ENCODE results near the gene NID2.

NID2 gene

DNA sequence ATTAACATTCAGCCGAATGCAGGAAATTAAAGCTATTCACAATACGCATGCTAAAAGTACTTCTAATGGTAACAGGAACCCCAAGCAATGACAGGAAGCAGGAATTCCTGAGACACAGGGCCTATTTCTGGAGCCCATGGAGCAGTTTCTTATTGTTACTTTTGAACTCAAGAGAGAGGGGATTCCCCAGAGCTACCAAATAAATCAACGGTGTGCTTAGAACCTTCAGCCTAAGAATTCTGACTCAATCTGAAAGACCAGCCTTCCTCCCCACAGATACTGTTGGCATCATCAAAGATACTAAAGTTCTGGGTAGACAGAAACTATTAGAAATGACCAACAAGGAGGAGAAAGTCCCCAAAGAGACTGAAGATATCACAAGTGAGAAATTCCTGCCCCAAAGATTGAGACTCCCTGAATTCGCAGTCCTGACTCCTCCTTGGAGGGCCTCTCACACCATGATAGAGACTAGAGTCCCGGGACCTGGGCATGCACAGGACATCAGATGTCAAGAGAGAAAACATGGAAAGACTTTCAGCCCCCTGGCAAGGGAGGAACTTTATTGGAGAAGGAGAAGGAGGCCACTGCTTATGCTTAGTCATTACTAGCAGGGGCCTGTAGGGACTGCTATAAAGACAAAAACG, 46.8 kb downstream of the NID2 start:
- TF ChIP-seq, protein P1, sequence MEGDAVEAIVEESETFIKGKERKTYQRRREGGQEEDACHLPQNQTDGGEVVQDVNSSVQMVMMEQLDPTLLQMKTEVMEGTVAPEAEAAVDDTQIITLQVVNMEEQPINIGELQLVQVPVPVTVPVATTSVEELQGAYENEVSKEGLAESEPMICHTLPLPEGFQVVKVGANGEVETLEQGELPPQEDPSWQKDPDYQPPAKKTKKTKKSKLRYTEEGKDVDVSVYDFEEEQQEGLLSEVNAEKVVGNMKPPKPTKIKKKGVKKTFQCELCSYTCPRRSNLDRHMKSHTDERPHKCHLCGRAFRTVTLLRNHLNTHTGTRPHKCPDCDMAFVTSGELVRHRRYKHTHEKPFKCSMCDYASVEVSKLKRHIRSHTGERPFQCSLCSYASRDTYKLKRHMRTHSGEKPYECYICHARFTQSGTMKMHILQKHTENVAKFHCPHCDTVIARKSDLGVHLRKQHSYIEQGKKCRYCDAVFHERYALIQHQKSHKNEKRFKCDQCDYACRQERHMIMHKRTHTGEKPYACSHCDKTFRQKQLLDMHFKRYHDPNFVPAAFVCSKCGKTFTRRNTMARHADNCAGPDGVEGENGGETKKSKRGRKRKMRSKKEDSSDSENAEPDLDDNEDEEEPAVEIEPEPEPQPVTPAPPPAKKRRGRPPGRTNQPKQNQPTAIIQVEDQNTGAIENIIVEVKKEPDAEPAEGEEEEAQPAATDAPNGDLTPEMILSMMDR (IDR thresholded peaks at IDR 0.05; ENCODE audit: low read depth, low read length, missing control alignments), result no peak
- H3K4me3 ChIP-seq (replicated peaks; ENCODE audit: low read depth, low read length), result no peak overlapping the region

DNA sequence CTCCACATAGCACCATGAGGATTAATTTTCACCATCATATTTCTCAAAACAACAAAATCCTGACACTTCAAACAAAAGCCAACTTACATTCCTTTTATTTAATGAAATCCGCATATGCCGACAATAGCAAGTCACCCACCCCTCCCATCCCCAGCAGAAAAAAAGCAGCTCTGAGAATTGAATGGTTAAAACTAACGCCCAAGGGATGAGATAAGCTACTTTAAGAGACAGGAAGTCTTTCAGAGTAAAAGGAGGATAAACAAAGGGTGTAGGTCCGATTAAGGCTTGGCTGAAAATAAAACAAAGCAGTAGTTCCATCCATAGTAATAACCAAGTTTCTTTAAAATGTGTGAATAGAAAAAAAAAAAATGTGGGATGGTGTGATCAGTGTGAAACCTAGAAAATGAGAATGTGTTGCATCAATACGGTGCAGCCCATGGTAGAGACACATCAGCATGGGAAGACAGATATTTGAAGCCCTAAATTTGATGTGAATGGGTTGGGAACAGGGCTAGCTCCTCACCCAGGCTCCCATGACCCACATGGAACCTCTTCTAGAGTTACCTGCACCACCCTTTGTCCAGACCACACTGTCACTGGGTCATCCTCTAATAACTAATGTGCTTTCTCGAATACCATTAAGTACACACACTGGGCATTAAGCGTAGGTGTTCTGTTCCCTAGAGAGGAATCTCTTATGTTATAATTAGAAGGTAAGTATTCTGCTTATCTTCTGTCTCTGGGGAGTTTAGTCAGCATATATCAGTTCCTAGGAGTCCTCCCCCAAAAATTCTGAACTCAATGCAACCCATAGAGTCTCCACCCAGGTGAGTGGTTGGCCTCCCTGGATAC, 47.8 kb downstream of the NID2 start:
- no peak overlapping the region for H3K4me3 ChIP-seq (replicated peaks; ENCODE audit: low read depth, low read length)
- DNase-seq (ENCODE audit: extremely low read depth, low read depth), result no peak
- TF ChIP-seq, protein P1 (IDR thresholded peaks at IDR 0.05; ENCODE audit: low read depth, low read length, missing control alignments), result no peak

More for the DNA sequence above, 46.8 kb downstream of the NID2 start:
- DNase-seq (ENCODE audit: extremely low read depth, low read depth), result no peak

DNA sequence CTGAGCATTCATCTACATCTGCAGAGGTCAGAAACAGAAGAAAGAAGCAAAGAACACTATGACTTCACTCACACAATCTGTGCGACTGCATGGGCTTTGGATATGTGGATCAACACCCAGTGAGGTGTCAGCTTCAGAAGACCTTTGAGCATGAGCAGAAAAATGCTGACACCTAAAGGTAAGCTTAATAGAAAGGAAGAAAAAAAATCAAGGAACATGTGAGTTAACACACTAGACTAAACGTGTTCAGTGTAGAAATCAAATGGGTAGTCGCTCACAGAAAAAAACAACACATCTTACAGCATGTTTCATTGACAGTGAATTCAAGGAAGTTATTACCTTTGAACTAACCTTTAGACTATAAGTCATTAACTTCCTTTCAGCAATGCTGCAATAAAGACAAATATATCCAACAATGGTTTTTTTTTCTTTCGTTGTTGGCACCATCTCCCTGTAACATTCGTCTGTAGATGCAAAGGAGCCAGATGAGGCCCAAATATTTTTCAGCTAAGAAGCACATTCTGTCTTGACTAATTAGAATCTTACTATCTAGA, 48.6 kb downstream of the NID2 start:
- TF ChIP-seq, protein P1 (IDR thresholded peaks at IDR 0.05; ENCODE audit: low read depth, low read length, missing control alignments), result no peak
- H3K4me3 ChIP-seq (replicated peaks; ENCODE audit: low read depth, low read length), result no peak overlapping the region
- DNase-seq (ENCODE audit: extremely low read depth, low read depth), result no peak

DNA sequence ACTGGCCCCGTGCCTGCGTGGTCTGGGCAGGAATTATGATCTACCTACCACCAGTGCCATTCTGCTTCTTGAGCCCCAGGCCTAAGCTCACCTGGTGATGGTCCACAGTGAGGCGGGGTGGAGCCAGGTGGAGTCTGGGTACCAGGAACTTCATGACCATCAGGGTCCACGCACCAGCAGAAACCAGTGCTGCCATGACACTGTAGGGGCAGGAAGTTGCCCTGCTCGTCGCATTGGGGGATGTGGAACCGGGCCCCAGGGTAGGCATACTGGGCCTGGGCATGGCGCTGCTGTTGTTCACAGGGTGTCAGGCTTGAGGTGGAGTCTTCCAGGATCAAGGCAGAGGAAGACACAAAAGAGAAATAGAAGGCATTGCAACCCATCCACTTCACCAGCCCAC, 49.9 kb downstream of the NID2 start:
- no peak for DNase-seq (ENCODE audit: extremely low read depth, low read depth)
- TF ChIP-seq, protein P1 (IDR thresholded peaks at IDR 0.05; ENCODE audit: low read depth, low read length, missing control alignments), result no peak
- no peak overlapping the region for H3K4me3 ChIP-seq (replicated peaks; ENCODE audit: low read depth, low read length)

DNA sequence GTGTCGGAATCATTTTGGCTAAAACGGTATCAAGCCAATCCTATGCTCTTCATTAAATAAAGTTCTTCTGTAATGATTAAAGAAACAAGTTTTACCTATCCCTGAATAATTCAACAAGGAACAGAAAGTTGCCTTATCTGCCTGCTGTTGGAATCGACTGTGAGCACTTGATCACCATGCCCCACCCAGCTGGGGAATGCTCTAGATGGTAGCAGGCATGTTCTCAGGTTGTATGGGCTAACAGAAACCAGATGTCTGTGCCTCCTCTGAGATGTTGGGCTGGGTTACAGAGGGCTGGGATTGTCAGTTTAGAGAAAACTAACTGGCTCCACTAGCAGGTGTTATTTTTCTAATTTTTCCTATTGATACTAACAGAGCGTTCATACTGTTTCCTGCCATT, 50.6 kb downstream of the NID2 start:
- DNase-seq (ENCODE audit: extremely low read depth, low read depth), result peak; percentile 52

DNA sequence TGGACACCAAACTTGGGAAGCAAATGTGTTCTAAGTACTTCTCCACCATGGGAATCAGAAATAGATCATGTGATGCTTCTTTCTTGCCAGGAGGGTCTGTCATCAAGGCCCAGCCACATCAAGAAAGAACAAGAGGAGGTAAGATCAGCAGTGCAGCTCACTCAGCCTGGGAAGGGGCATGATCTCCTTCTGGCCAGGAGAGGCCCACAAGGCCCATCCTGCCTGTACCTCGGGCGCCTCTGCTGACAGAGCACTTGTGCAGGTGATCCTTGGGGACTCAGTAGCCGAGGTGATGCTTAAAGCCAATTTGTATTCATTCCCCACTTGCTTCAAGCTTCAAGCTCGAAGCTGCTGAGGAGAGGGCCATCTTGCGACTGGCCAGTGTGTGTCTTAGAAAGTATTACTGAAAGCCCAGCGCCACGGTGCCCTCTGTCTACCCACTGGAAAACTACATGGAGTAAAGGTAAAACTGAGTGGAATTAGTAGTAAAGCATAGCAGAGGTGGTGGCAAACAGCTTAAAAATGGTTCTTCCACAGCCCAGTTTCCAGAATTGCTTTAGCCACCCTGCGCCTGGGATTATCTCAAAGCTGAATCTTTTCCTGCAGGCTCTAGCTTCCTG, 53.3 kb downstream of the NID2 start:
- no peak for DNase-seq (ENCODE audit: extremely low read depth, low read depth)
- no peak overlapping the region for H3K4me3 ChIP-seq (replicated peaks; ENCODE audit: low read depth, low read length)
- TF ChIP-seq, protein P1 (IDR thresholded peaks at IDR 0.05; ENCODE audit: low read depth, low read length, missing control alignments), result peak; percentile 56

More for the DNA sequence above, 50.6 kb downstream of the NID2 start:
- TF ChIP-seq, protein P1 (IDR thresholded peaks at IDR 0.05; ENCODE audit: low read depth, low read length, missing control alignments), result no peak
- no peak overlapping the region for H3K4me3 ChIP-seq (replicated peaks; ENCODE audit: low read depth, low read length)
